Glutamatergic neuron (in vitro differentiated cells): ENCODE measurements around the gene PREP. TPM values are rescaled to one million over a fixed set of nuclear protein-coding genes. Genes with fewer than 3 reads are reported as not detected.
A peak's percentile ranks its signal among the peaks of the same experiment; 100 is the strongest.

Source experiments
- DNase-seq: peaks from one replicate; pipeline ENCODE4 v3.0.0; 2022
- H3K27ac Mint-ChIP-seq: one replicate; pipeline ENCODE4 v1.8.0; 2020; ENCODE audit warnings: mild to moderate bottlenecking, mixed read lengths, inconsistent platforms; ENCODE audit not compliant: unreplicated experiment
- H3K27me3 Mint-ChIP-seq: one replicate; pipeline ENCODE4 v1.8.0; 2020; ENCODE audit warnings: mild to moderate bottlenecking, moderate library complexity, mixed read lengths, inconsistent platforms; ENCODE audit not compliant: unreplicated experiment
- H3K36me3 Mint-ChIP-seq: one replicate; pipeline ENCODE4 v1.8.0; 2020; ENCODE audit warnings: mild to moderate bottlenecking, mixed read lengths, inconsistent platforms; ENCODE audit not compliant: unreplicated experiment
- H3K4me1 Mint-ChIP-seq: one replicate; pipeline ENCODE4 v1.8.0; 2020; ENCODE audit warnings: mild to moderate bottlenecking, low read depth, mixed read lengths, inconsistent platforms; ENCODE audit not compliant: unreplicated experiment
- H3K4me3 Mint-ChIP-seq: one replicate; pipeline ENCODE4 v1.8.0; 2020; ENCODE audit warnings: mild to moderate bottlenecking, mixed read lengths, inconsistent platforms; ENCODE audit not compliant: unreplicated experiment
- H3K9me3 Mint-ChIP-seq: one replicate; pipeline ENCODE4 v1.8.0; 2020; ENCODE audit warnings: mild to moderate bottlenecking, moderate library complexity, mixed read lengths, inconsistent platforms; ENCODE audit not compliant: unreplicated experiment
- total RNA-seq: library from RNA; stranded (reverse); fragmentation: NEBNext Ultra II Directional; extraction: Animal tissue kit (Norgen Biotek cat#: 25700); gene quantifications from one replicate; pipeline ENCODE4 v1.2.1, GENCODE V29; 2021; ENCODE audit not compliant: unreplicated experiment
- TF ChIP-seq, protein P1 (sequence below): fragments of 200-600 bp; sonication (generic); IDR thresholded peaks from one replicate; pipeline ENCODE4 v1.5.0; 2021; ENCODE audit not compliant: partially characterized antibody, unreplicated experiment

PREP gene
- total RNA-seq, 1 donor from 2014 or later = 206 TPM

DNA sequence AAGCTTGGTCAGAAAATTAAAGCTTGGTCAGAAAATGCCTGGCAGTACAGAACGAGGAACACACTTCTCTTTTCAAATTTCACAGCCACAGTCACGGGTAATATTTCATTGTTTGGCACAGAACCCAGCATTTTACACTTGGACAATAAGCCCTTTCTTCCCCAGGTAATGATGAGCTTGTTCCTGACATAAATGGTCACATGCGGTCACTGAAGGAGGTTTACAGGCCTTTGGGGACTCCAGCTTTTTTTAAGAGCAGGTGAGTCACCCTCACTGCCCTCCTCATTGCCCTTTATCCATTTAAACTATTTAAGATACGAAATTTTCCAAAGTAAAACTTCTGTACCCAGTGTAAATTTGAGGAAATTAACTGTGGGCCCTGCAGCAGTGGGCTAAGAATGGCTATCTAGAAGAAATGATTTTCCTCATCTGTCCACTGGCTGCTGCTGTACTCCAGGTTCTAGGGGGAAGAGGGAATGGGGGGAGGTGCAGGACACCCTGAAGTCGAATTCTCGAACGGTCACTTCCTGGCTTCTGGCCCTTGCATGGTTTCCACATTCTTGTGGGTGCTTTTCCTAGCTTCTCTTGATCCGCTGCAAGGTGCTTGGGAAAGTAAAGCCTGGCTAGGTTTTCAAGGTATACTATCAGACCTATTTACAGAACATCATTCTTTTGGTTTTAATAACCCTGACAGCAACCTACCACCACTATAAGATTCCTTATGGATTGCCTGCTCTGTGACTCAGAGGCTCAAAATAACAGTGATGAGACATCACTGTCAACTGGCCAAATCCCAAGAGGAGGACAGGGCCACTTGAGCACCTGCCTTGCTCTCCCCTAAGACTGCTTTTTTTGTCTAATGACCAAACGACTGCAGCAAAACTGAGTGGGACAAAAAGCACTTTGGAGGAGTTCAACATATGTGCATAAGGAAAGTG is 75.8 kb downstream of the PREP start:
- Mint-ChIP-seq H3K27ac (peak overlapping the region; percentile 96), H3K9me3 (peaks cover 26% of the 10 kb centered on the region), H3K36me3 (peaks cover 14% of the 10 kb centered on the region), H3K27me3 (peaks cover 14% of the 10 kb centered on the region), H3K4me1 (peaks cover 80% of the 10 kb centered on the region), H3K4me3 (peak overlapping the region; percentile 81)
- TF ChIP-seq, protein P1, sequence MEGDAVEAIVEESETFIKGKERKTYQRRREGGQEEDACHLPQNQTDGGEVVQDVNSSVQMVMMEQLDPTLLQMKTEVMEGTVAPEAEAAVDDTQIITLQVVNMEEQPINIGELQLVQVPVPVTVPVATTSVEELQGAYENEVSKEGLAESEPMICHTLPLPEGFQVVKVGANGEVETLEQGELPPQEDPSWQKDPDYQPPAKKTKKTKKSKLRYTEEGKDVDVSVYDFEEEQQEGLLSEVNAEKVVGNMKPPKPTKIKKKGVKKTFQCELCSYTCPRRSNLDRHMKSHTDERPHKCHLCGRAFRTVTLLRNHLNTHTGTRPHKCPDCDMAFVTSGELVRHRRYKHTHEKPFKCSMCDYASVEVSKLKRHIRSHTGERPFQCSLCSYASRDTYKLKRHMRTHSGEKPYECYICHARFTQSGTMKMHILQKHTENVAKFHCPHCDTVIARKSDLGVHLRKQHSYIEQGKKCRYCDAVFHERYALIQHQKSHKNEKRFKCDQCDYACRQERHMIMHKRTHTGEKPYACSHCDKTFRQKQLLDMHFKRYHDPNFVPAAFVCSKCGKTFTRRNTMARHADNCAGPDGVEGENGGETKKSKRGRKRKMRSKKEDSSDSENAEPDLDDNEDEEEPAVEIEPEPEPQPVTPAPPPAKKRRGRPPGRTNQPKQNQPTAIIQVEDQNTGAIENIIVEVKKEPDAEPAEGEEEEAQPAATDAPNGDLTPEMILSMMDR = no peak
- DNase-seq = peak; percentile 53

DNA sequence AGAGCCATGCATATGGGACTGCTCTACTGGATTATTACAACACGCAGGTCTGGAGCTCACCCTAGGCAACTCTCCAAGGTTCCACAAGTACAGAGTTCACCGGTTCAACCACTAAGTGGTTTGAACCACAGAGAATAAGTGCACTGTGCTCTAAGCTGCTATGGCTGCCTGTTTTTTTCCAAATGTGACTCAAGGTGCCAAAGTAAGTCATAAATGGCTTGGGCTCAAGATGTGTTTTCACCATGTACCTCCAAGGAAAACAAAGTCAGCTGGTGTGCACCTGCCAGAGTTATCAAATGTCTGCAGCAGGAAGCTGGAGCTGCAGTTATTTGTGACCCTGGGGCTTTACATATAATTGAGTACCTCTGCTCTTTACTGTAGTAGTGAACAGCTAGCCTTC is 76.7 kb downstream of the PREP start:
- peak overlapping the region; percentile 81 for H3K4me3 Mint-ChIP-seq
- peaks cover 19% of the 10 kb centered on the region for H3K36me3 Mint-ChIP-seq
- no peak for DNase-seq
- peaks cover 26% of the 10 kb centered on the region for H3K9me3 Mint-ChIP-seq
- peak overlapping the region; percentile 96 for H3K27ac Mint-ChIP-seq
- H3K27me3 Mint-ChIP-seq = peaks cover 14% of the 10 kb centered on the region
- TF ChIP-seq, protein P1 = no peak
- peaks cover 84% of the 10 kb centered on the region for H3K4me1 Mint-ChIP-seq

DNA sequence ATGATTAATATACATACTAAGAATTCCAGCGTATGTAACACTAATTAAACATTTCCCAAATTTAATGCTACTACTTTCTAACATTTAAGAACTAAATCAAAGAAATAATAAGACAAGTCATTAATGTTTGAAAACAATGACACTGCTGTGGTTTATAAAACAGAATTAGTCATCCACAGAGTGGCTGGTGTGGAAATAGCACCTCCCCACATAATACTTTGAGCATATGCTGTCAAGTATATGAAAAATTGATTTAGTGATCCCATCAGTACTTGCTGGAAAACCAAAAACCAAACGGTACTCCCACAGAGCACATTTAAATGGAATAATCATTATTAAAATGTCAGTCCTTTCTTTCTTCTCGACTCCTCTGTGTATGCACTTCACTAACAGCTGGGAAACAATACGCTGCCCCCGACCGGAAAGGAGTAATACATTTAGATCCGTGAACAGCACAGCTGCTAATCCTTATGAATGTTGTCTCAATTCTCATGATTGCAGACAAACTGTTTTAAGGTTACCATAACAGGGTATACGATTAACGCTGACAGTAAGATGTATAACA is 78.4 kb downstream of the PREP start:
- peak overlapping the region; percentile 96 for H3K27ac Mint-ChIP-seq
- no peak for DNase-seq
- H3K9me3 Mint-ChIP-seq = peaks cover 26% of the 10 kb centered on the region
- H3K36me3 Mint-ChIP-seq = peaks cover 9% of the 10 kb centered on the region
- peaks cover 82% of the 10 kb centered on the region for H3K4me1 Mint-ChIP-seq
- peak overlapping the region; percentile 75 for H3K4me3 Mint-ChIP-seq
- TF ChIP-seq, protein P1 = no peak
- peaks cover 11% of the 10 kb centered on the region for H3K27me3 Mint-ChIP-seq

DNA sequence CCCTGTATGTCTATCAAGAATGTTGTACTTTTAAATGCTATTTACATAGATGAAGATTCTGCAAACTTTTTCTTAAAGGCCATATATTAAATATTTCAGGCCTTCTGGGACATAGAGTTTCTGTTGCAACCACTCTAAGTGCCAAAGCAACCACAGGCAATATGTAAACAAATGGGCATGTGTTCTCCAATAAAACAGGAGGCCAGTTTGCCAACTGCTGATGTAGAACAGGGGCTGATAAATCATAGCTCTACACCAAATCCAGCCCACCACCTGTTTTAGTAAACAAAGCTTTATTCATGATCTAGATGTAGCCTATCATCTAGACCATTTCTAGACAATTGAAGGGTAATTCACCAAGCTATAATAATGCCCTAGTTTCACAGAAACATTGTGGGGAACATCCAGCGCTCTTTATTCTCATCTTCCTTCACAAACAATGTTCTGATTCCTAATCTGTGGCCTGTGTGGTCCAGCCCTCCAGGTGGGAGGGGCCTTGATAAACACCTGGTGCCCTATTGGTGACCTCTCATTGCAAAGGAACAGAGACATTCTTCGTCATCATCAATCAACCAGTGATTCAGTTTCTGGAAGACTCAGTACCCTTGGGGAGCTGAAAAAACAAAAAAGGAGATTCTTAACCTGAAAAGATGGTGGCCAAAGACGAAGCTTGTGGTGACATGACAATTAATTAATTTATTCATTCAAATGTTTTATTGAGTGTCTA is 80.2 kb downstream of the PREP start:
- DNase-seq = no peak
- TF ChIP-seq, protein P1 = no peak
- Mint-ChIP-seq H3K27ac (peak overlapping the region; percentile 95), H3K4me3 (no peak overlapping the region), H3K4me1 (peaks cover 86% of the 10 kb centered on the region), H3K36me3 (peaks cover 9% of the 10 kb centered on the region), H3K9me3 (peaks cover 21% of the 10 kb centered on the region), H3K27me3 (peaks cover 11% of the 10 kb centered on the region)
